OCI-LY7 (cell line): ENCODE measurements around the gene CNR2. TPM values are rescaled to one million over a fixed set of nuclear protein-coding genes. Genes with fewer than 3 reads are reported as not detected.

Experiments
- BruUV-seq: library from RNA; stranded (reverse); fragments of 400-500 nt; replicated peaks from 2 replicates; lab custom pipeline; 2021; lab: Mats Ljungman, UMichigan
- CTCF ChIA-PET: fragments of 300-600 bp; sonication (Branson Sonifier 250); formaldehyde crosslinking; loops from one replicate; lab custom pipeline; 2022; ENCODE audit warnings: antibody characterized with exemption; ENCODE audit not compliant: unreplicated experiment; lab: Charles Lee
- POLR2A ChIA-PET: fragments of 300-600 bp; sonication (Branson Sonifier 250); formaldehyde crosslinking; loops from one replicate; lab custom pipeline; 2022; ENCODE audit warnings: antibody characterized with exemption; lab: Charles Lee
- DNase-seq: peaks from one replicate; pipeline ENCODE4 v3.0.0-alpha.2; 2015; ENCODE audit warnings: low spot score
- H2AFZ ChIP-seq: fragments of 200-600 bp; sonication (generic), shearing (Covaris generic); 2 replicates; pipeline ENCODE4 v1.6.1; 2014; ENCODE audit warnings: mild to moderate bottlenecking, antibody characterized with exemption, low read length, moderate library complexity
- H3K27ac ChIP-seq: fragments of 200-600 bp; sonication (generic); 2 replicates; pipeline ENCODE4 v1.5.1; 2014; ENCODE audit warnings: mixed run types, low read depth, mild to moderate bottlenecking, moderate library complexity, low read length, inconsistent platforms; ENCODE audit not compliant: poor library complexity, severe bottlenecking
- H3K36me3 ChIP-seq: fragments of 200-600 bp; sonication (generic); 2 replicates; pipeline ENCODE4 v1.6.1; 2014; ENCODE audit warnings: mild to moderate bottlenecking, antibody characterized with exemption, low read length, moderate library complexity, mixed read lengths; ENCODE audit not compliant: insufficient read depth
- H3K4me1 ChIP-seq: fragments of 200-600 bp; sonication (generic); 2 replicates; pipeline ENCODE4 v1.5.1; 2014; ENCODE audit warnings: mild to moderate bottlenecking, low read length; ENCODE audit not compliant: insufficient read depth, poor library complexity, severe bottlenecking
- H3K4me2 ChIP-seq: fragments of 200-600 bp; sonication (generic); 2 replicates; pipeline ENCODE4 v1.6.1; 2014; ENCODE audit warnings: mild to moderate bottlenecking, low read length
- H3K4me3 ChIP-seq: fragments of 200-600 bp; sonication (generic); 2 replicates; pipeline ENCODE4 v1.5.1; 2014; ENCODE audit warnings: mild to moderate bottlenecking, low read depth, low read length; ENCODE audit not compliant: poor library complexity, severe bottlenecking
- H3K79me2 ChIP-seq: fragments of 200-600 bp; sonication (generic); 2 replicates; pipeline ENCODE4 v1.6.1; 2016; ENCODE audit warnings: low read depth, mild to moderate bottlenecking, low read length, moderate library complexity, mixed read lengths; ENCODE audit not compliant: insufficient read depth
- H3K9me2 ChIP-seq: fragments of 200-600 bp; sonication (generic); 2 replicates; pipeline ENCODE4 v1.6.1; 2016; ENCODE audit warnings: mild to moderate bottlenecking, low read length, mixed read lengths; ENCODE audit not compliant: insufficient read depth
- H3K9me3 ChIP-seq: fragments of 200-600 bp; sonication (generic); 2 replicates; pipeline ENCODE4 v1.6.1; 2014; ENCODE audit warnings: mild to moderate bottlenecking, mixed run types, low read length, mixed read lengths
- H4K20me1 ChIP-seq: fragments of 200-600 bp; sonication (generic); 2 replicates; pipeline ENCODE4 v1.6.1; 2014; ENCODE audit warnings: mild to moderate bottlenecking, antibody characterized with exemption, low read length, moderate library complexity, mixed read lengths; ENCODE audit not compliant: insufficient read depth
- CTCF ChIP-seq: fragments of 200-600 bp; sonication (generic); conservative IDR thresholded peaks from 2 replicates; pipeline ENCODE4 v1.5.1; 2014; ENCODE audit warnings: mild to moderate bottlenecking, antibody characterized with exemption, low read length, moderate library complexity, mixed read lengths
- EZH2phosphoT487 ChIP-seq: fragments of 200-600 bp; sonication (generic); IDR thresholded peaks from 2 replicates; pipeline ENCODE4 v1.6.1; 2018; ENCODE audit warnings: low read depth, borderline replicate concordance, mild to moderate bottlenecking, mixed run types, antibody characterized with exemption, low read length, moderate library complexity, mixed read lengths
- intact Hi-C: fragments of 100-400 bp; cut with micrococcal nuclease; formaldehyde crosslinking; loops from one replicate; pipeline ENCODE4 v1.10.0; 2022; ENCODE audit not compliant: unreplicated experiment
- total RNA-seq, 2 experiments: library from RNA; depleted of rRNA in 1 of 2; stranded (reverse); fragments of >200 nt in 1 of 2; shearing (Covaris generic) in 1 of 2; gene quantifications; 2 replicates each; pipeline ENCODE4 v1.2.3, GENCODE V29; 2014 to 2022

Gene CNR2
- total RNA-seq, 2 experiments from 2014 or later, result 14.1 to 17.0 TPM

GRCh38 chr1:23947366-23947765 is 34.2 kb upstream of the CNR2 start:
- Histone ChIP-seq H3K4me2 (no peak overlapping the region), H3K9me3 (peaks cover 17% of the 10 kb centered on the region; the same call in 1 of the 2 replicates), H4K20me1 (no peaks in the 10 kb centered on the region), H3K4me1 (peaks cover 16% of the 10 kb centered on the region), H3K79me2 (no peaks in the 10 kb centered on the region), H3K36me3 (no peaks in the 10 kb centered on the region; the same call in 1 of the 2 replicates), H2AFZ (no peak overlapping the region), H3K9me2 (no peaks in the 10 kb centered on the region), H3K4me3 (no peak overlapping the region), H3K27ac (no peak overlapping the region)
- TF ChIP-seq EZH2phosphoT487, result no peak
- TF ChIP-seq CTCF, result no peak
- POLR2A ChIA-PET, result interaction anchor here (0.7 to 2.1 kb wide), 3 partner anchors 9 to 42 kb away, joined by 4 to 11 read pairs (median 5); no protein-coding TSS in a partner anchor
- BruUV-seq, result no TSS peak
- intact Hi-C loops, result no loop called here
- DNase-seq, result no peak
- CTCF ChIA-PET, result no interaction called here

- no peaks in the 10 kb centered on the region for H4K20me1 ChIP-seq
- no peaks in the 10 kb centered on the region for H3K9me2 ChIP-seq
- no peaks in the 10 kb centered on the region for H3K36me3 ChIP-seq
- H2AFZ ChIP-seq, result no peak overlapping the region
- TF ChIP-seq CTCF (no peak), EZH2phosphoT487 (no peak)
- ChIA-PET POLR2A (no interaction called here), CTCF (no interaction called here)
- no peaks in the 10 kb centered on the region for H3K9me3 ChIP-seq
- no peak for DNase-seq
- no peaks in the 10 kb centered on the region for H3K79me2 ChIP-seq
- no TSS peak for BruUV-seq
- no peak overlapping the region for H3K4me3 ChIP-seq
- peaks cover 54% of the 10 kb centered on the region for H3K4me1 ChIP-seq
- no peak overlapping the region for H3K27ac ChIP-seq
- intact Hi-C loops, result no loop called here
- no peak overlapping the region for H3K4me2 ChIP-seq
Observed at GRCh38 chr1:23936481-23937176, 23.5 kb upstream of the CNR2 start.

- H3K79me2 ChIP-seq, result no peaks in the 10 kb centered on the region
- H3K9me2 ChIP-seq, result no peaks in the 10 kb centered on the region
- H3K27ac ChIP-seq, result peak overlapping the region; percentile 93
- ChIA-PET POLR2A (interaction anchor here (0.5 to 7.4 kb wide), 18 partner anchors 11 to 406 kb away, joined by 3 to 77 read pairs (median 4); partner anchors contain the start of genes CNR2 and PNRC2), CTCF (interaction anchor here (1.2 to 1.5 kb wide), 3 partner anchors 15 to 120 kb away, joined by 3 to 14 read pairs (median 4); partner anchors contain the start of gene CNR2)
- H3K36me3 ChIP-seq, result no peaks in the 10 kb centered on the region
- peak overlapping the region; percentile 90 for H3K4me2 ChIP-seq
- peak overlapping the region; percentile 58; the same call in 1 of the 2 replicates for H2AFZ ChIP-seq
- no peak for TF ChIP-seq CTCF
- no peak for TF ChIP-seq EZH2phosphoT487
- peak; percentile 73 for DNase-seq
- BruUV-seq, result no TSS peak
- peaks cover 73% of the 10 kb centered on the region for H3K4me1 ChIP-seq
- H4K20me1 ChIP-seq, result no peaks in the 10 kb centered on the region
- peak overlapping the region; percentile 62 for H3K4me3 ChIP-seq
- intact Hi-C loops, result loop anchor here (1.0 kb wide), 1 partner anchor 28 kb away; the partner anchor contains the start of gene PNRC2
- H3K9me3 ChIP-seq, result no peaks in the 10 kb centered on the region
Observed at GRCh38 chr1:23931491-23931880, 18.3 kb upstream of the CNR2 start.
